Small intestine (tissue), 7 donors: ENCODE measurements around the gene BCORL1. TPM values are rescaled to one million over a fixed set of nuclear protein-coding genes. Genes with fewer than 3 reads are reported as not detected.

Source experiments
- DNase-seq, 2 donors: peaks; one replicate each; pipeline versions ENCODE4 v3.0.0 to v3.0.0-alpha.2; 2013
- FAIRE-seq: peaks from 2 replicates; lab custom pipeline; 2012; peaks lifted over from hg19 to GRCh38; lab: Jason Lieb, UNC
- H3K27ac ChIP-seq, 3 donors: one replicate each; pipeline ENCODE4 v1.5.1; 2013; ENCODE audit warnings: low read length in 2 of 3, mild to moderate bottlenecking in 2 of 3, control low read depth in 1 of 3, inconsistent platforms in 1 of 3, low read depth in 1 of 3, moderate library complexity in 1 of 3
- H3K27me3 ChIP-seq, 3 donors: one replicate each; pipeline ENCODE4 v1.6.1; 2013; ENCODE audit warnings: low read length in 3 of 3, inconsistent platforms in 1 of 3; ENCODE audit not compliant: control insufficient read depth in 3 of 3, insufficient read depth in 3 of 3
- H3K36me3 ChIP-seq, 3 donors: one replicate each; pipeline ENCODE4 v1.6.1; 2013; ENCODE audit warnings: low read length in 3 of 3, inconsistent platforms in 1 of 3, low read depth in 1 of 3, mild to moderate bottlenecking in 1 of 3, moderate library complexity in 1 of 3; ENCODE audit not compliant: control insufficient read depth in 3 of 3, insufficient read depth in 2 of 3
- H3K4me1 ChIP-seq, 3 donors: one replicate each; pipeline ENCODE4 v1.6.1; 2013; ENCODE audit warnings: low read length in 2 of 3, inconsistent platforms in 1 of 3, low read depth in 1 of 3, mild to moderate bottlenecking in 1 of 3, moderate library complexity in 1 of 3; ENCODE audit not compliant: control insufficient read depth in 3 of 3, insufficient read depth in 2 of 3
- H3K4me3 ChIP-seq, 3 donors: one replicate each; pipeline ENCODE4 v1.5.1; 2013; ENCODE audit warnings: low read length in 3 of 3, control low read depth in 1 of 3, inconsistent platforms in 1 of 3, low read depth in 1 of 3, mild to moderate bottlenecking in 1 of 3, moderate library complexity in 1 of 3
- H3K9me3 ChIP-seq, 2 donors: one replicate each; pipeline ENCODE4 v1.6.1; 2013; ENCODE audit warnings: low read depth in 1 of 2, low read length in 1 of 2; ENCODE audit not compliant: control insufficient read depth in 2 of 2, insufficient read depth in 1 of 2
- WGBS, 3 donors: extraction: QIAGEN DNeasy Blood & Tissue Kit; methylation state at CpG; one replicate each; pipeline ENCODE4 v1.1.7; 2013; 5-methylcytosine and 5-hydroxymethylcytosine counted together
- polyA plus RNA-seq, 4 donors: library from polyadenylated mRNA; stranded (reverse) in 3 of 4; unstranded in 1 of 4; fragments of 200-250 nt in 3 of 4; fragments of 120-200 nt in 1 of 4; gene quantifications; one replicate each; pipeline versions ENCODE4 v1.2.1 to v1.2.3, GENCODE V29; 2013
- donor health status: healthy with polysubstance abuse.
- donor health status: control.
- donor health status: control.
- donor health status: Bipolar disorder and iron deficiency.
- donor health status: healthy.

Gene BCORL1
- polyA plus RNA-seq, 4 donors, result 1.8 to 22.5 (median 3.2) TPM

- 2 to 45% (median 23%) methylated on average over 34 to 70 of the region's 81 CpGs for WGBS, 3 donors
- Histone ChIP-seq H3K9me3 (no peaks in the 10 kb centered on the region), H3K4me1 (no peaks in the 10 kb centered on the region), H3K27me3 (no peaks in the 10 kb centered on the region), H3K36me3 (no peaks in the 10 kb centered on the region), H3K4me3 (peak overlapping the region in 2 of 3 donors; percentile 50 to 62), H3K27ac (peak overlapping the region in 1 of 3 donors; percentile 33)
- DNase-seq (peak; percentile 21 to 53), FAIRE-seq (no peak)
Observed at GRCh38 chrX:129984111-129984958, 1.9 kb downstream of the BCORL1 start.

- no peaks in the 10 kb centered on the region for H3K4me1 ChIP-seq
- H3K27ac ChIP-seq, result no peak overlapping the region
- DNase-seq (no peak), FAIRE-seq (no peak)
- no peaks in the 10 kb centered on the region for H3K27me3 ChIP-seq
- no peaks in the 10 kb centered on the region for H3K36me3 ChIP-seq
- no peak overlapping the region for H3K4me3 ChIP-seq
- WGBS, 3 donors, result 68 to 71% (median 69%) methylated on average over 3 of the region's 3 CpGs
- no peaks in the 10 kb centered on the region for H3K9me3 ChIP-seq
Observed at GRCh38 chrX:129987871-129988270, 5.4 kb downstream of the BCORL1 start.

- DNase-seq (no peak), FAIRE-seq (no peak)
- no peaks in the 10 kb centered on the region for H3K27me3 ChIP-seq
- H3K4me3 ChIP-seq, result no peak overlapping the region
- 91 to 97% (median 95%) methylated on average over 5 of the region's 5 CpGs for WGBS, 3 donors
- no peak overlapping the region for H3K27ac ChIP-seq
- peaks cover 0 to 4% (median 0%) of the 10 kb centered on the region in 3 donors for H3K36me3 ChIP-seq
- H3K4me1 ChIP-seq, result no peaks in the 10 kb centered on the region
- H3K9me3 ChIP-seq, result no peaks in the 10 kb centered on the region
Observed at GRCh38 chrX:129992181-129992580, 9.7 kb downstream of the BCORL1 start.

- no peaks in the 10 kb centered on the region for H3K27me3 ChIP-seq
- no peaks in the 10 kb centered on the region for H3K9me3 ChIP-seq
- no peaks in the 10 kb centered on the region for H3K4me1 ChIP-seq
- no peak overlapping the region for H3K27ac ChIP-seq
- DNase-seq (no peak), FAIRE-seq (no peak)
- peaks cover 0 to 7% (median 0%) of the 10 kb centered on the region in 3 donors for H3K36me3 ChIP-seq
- H3K4me3 ChIP-seq, result no peak overlapping the region
- WGBS, 3 donors, result 66 to 85% (median 72%) methylated on average over 4 of the region's 4 CpGs
Observed at GRCh38 chrX:129996120-129996519, 13.7 kb downstream of the BCORL1 start.

DNA sequence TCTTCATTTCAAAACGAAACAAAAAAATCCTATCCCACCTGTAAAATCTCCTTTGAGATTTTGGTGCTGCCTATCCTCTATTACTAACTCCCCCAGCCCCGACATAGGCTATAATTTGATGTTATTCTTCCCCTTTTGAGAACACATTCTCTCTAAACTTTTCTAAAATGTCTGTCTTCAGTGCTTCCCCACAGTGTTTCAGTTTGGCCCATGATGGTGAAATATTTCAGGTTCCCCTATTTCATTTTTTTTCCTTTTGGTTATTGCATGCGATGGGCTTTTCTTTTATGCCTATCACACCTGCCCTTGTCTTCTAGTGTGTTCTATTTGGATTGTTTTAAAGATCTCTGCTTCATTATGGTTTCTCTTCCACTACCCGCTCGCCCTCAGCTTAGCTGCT, 14.7 kb downstream of the BCORL1 start:
- Histone ChIP-seq H3K27ac (no peak overlapping the region), H3K36me3 (peaks cover 0 to 10% (median 0%) of the 10 kb centered on the region in 3 donors), H3K4me3 (no peak overlapping the region), H3K27me3 (no peaks in the 10 kb centered on the region), H3K4me1 (no peaks in the 10 kb centered on the region), H3K9me3 (no peaks in the 10 kb centered on the region)
- FAIRE-seq (no peak), DNase-seq (no peak)
- 78 to 99% (median 88%) methylated on average over 5 of the region's 5 CpGs for WGBS, 3 donors

DNA sequence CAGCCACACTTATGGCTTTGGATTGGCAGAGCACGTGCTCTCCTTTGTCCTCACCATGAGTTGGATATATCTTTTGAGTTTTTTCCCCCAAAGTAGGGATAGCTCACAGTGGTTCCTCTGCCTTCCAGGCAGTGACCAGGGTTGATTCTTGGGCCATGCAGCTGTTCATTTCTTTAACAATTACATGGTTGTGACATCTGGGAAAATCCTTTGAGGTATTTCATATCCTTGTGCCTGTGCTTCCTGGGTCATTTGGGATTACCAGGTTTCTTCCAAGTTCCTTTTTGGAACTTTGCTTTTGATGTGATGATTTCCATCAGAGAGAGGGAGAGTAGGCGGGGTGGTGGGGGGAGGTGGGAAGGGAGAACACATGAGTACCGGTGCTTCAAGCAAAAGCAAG, 15.6 kb downstream of the BCORL1 start:
- peaks cover 0 to 12% (median 0%) of the 10 kb centered on the region in 3 donors for H3K36me3 ChIP-seq
- H3K9me3 ChIP-seq, result no peaks in the 10 kb centered on the region
- no peaks in the 10 kb centered on the region for H3K4me1 ChIP-seq
- no peak overlapping the region for H3K27ac ChIP-seq
- DNase-seq (no peak), FAIRE-seq (no peak)
- WGBS, 3 donors, result 68 to 90% (median 88%) methylated on average over 3 of the region's 3 CpGs
- no peaks in the 10 kb centered on the region for H3K27me3 ChIP-seq
- no peak overlapping the region for H3K4me3 ChIP-seq

- FAIRE-seq (no peak), DNase-seq (no peak)
- WGBS, 3 donors, result 77 to 86% (median 79%) methylated on average over 6 of the region's 6 CpGs
- Histone ChIP-seq H3K4me1 (no peaks in the 10 kb centered on the region), H3K4me3 (no peak overlapping the region), H3K9me3 (no peaks in the 10 kb centered on the region), H3K27ac (no peak overlapping the region), H3K27me3 (no peaks in the 10 kb centered on the region), H3K36me3 (peaks cover 0 to 18% (median 0%) of the 10 kb centered on the region in 3 donors)
Observed at GRCh38 chrX:130001893-130002292, 19.5 kb downstream of the BCORL1 start.

DNA sequence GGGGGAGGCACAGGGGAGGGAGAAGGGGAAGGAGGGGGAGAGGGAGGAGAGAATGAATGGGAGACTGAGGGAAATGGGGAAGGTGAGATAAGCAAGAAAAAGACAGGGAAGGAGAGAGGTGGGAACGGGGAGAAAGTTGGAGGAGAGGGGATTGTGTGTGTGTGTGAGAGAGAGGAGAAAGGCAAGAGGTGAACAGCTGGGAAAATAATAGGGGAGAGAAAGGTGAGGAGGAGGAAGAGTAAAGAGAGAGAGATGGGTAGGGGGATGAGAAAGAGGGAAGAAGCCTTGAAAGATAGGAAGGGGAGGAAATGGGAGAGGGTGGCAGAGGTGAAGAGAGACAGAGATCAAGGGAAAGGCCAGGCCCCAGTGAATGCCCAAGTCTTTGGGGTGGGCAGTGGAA, 20.1 kb downstream of the BCORL1 start:
- Histone ChIP-seq H3K27ac (no peak overlapping the region), H3K4me3 (no peak overlapping the region), H3K4me1 (no peaks in the 10 kb centered on the region), H3K27me3 (no peaks in the 10 kb centered on the region), H3K9me3 (no peaks in the 10 kb centered on the region), H3K36me3 (peaks cover 0 to 16% (median 0%) of the 10 kb centered on the region in 3 donors)
- no peak for DNase-seq
- FAIRE-seq, result no peak
- WGBS, 3 donors, result 39 to 100% (median 89%) methylated on average over 1 of the region's 1 CpG
